ENCODE results near the gene MAP3K9.

DNA sequence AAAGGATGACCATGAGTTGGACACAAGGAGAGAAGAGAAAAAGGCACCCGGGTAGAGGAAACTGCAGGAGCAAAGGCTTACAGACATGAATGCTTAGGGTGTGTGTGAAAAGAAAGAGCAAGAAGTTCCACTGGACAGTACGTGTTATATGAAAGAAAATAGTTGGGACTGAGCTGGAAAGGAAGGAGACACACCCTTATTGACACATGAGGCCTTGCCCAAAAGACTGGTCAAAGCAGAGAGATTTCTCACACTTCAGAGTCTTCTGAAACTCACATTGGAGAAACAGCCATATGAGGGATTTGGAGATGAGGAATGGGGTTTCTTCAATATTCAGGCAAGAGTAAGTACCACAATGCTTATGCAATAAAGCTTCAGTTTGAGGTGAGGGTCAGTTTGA is 111.6 kb downstream of the MAP3K9 start:
- TF ChIP-seq, protein P1, sequence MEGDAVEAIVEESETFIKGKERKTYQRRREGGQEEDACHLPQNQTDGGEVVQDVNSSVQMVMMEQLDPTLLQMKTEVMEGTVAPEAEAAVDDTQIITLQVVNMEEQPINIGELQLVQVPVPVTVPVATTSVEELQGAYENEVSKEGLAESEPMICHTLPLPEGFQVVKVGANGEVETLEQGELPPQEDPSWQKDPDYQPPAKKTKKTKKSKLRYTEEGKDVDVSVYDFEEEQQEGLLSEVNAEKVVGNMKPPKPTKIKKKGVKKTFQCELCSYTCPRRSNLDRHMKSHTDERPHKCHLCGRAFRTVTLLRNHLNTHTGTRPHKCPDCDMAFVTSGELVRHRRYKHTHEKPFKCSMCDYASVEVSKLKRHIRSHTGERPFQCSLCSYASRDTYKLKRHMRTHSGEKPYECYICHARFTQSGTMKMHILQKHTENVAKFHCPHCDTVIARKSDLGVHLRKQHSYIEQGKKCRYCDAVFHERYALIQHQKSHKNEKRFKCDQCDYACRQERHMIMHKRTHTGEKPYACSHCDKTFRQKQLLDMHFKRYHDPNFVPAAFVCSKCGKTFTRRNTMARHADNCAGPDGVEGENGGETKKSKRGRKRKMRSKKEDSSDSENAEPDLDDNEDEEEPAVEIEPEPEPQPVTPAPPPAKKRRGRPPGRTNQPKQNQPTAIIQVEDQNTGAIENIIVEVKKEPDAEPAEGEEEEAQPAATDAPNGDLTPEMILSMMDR (IDR thresholded peaks at IDR 0.05) = no peak
- TF ChIP-seq POLR2A (IDR thresholded peaks at IDR 0.05) = no peak

Data from lower leg skin (tissue), 3 donors.